ENCODE results near the gene PIP5K1C. TPM values are rescaled to one million over a fixed set of nuclear protein-coding genes. Genes with fewer than 3 reads are reported as not detected.
A peak's percentile ranks its signal among the peaks of the same experiment; 100 is the strongest.

Gene PIP5K1C
- total RNA-seq, 4 donors from 2014 or later, result 73.2 to 180 (median 99.9) TPM

GRCh38 chr19:3683405-3684053, 16.7 kb downstream of the PIP5K1C start:
- intact Hi-C loops (cut with DNase I), result no loop called here
- TF ChIP-seq EP300 (IDR thresholded peaks at IDR 0.05) (no peak), CTCF (IDR thresholded peaks at IDR 0.05) (no peak), POLR2A (IDR thresholded peaks at IDR 0.05; ENCODE audit: low read depth) (no peak), POLR2AphosphoS5 (IDR thresholded peaks at IDR 0.05) (peak; percentile 33 to 67)
- 56% methylated on average over 18 of the region's 26 CpGs for WGBS
- peak overlapping the region; percentile 52 to 75 (median 68) for H3K27ac ChIP-seq (replicated peaks in 1 of 4)
- peaks cover 6 to 19% (median 18%) of the 10 kb centered on the region in 4 donors for H3K36me3 ChIP-seq
- no peak overlapping the region for H3K4me3 ChIP-seq
- H3K9me3 ChIP-seq, result peaks cover 0 to 5% (median 0%) of the 10 kb centered on the region in 4 donors
- DNase-seq (ENCODE audit: extremely low spot score), result no peak
- no peaks in the 10 kb centered on the region for H3K27me3 ChIP-seq
- peaks cover 29 to 77% (median 69%) of the 10 kb centered on the region in 4 donors for H3K4me1 ChIP-seq

DNA sequence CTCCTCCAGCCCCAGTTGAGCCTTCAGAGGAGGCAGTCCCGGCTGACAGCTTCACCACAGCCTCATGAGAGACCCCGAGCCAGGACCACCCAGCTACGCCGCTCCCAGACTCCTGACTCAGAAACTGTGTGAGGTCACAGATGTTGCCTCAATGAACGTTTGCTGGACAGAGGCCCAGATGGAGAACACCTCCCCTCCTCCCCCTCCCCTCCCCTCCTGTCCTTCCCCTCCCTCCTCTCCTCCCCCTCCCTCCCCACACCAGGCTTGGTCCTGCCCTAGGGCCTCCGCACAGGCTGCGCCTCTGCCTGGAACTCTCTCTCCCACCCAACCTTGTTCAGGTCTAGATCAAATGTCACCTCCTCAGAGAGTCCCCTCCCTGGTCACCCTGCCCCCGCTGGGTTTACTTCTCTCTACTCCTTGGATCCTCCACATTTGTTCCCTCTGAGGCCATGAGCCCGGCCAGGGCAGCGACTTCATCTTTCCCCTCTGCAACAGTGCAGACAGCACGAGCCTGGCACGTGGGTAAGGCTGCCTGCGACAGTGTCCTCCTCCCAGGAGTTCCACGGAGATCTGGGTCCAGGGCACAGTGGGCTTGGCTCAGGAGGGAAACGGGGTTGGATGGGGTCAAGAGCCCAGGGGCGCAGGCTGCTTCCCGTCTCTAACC, 17.4 kb downstream of the PIP5K1C start:
- WGBS, result 42% methylated on average over 10 of the region's 17 CpGs

GRCh38 chr19:3682286-3682685, 18.0 kb downstream of the PIP5K1C start:
- H3K4me3 ChIP-seq, result no peak overlapping the region
- no peaks in the 10 kb centered on the region for H3K27me3 ChIP-seq
- 96% methylated on average over 10 of the region's 10 CpGs for WGBS
- peak overlapping the region in 3 of 4 donors; percentile 67 to 75 (median 68) for H3K27ac ChIP-seq (replicated peaks in 1 of 4)
- intact Hi-C loops (cut with DNase I), result no loop called here
- TF ChIP-seq POLR2AphosphoS5 (IDR thresholded peaks at IDR 0.05) (no peak), POLR2A (IDR thresholded peaks at IDR 0.05; ENCODE audit: low read depth) (no peak), CTCF (IDR thresholded peaks at IDR 0.05) (no peak), EP300 (IDR thresholded peaks at IDR 0.05) (no peak)
- DNase-seq (ENCODE audit: extremely low spot score), result no peak
- peaks cover 19 to 65% (median 58%) of the 10 kb centered on the region in 4 donors for H3K4me1 ChIP-seq
- H3K9me3 ChIP-seq, result peaks cover 0 to 5% (median 0%) of the 10 kb centered on the region in 4 donors
- peaks cover 6 to 19% (median 18%) of the 10 kb centered on the region in 4 donors for H3K36me3 ChIP-seq

More for the DNA sequence above, 17.4 kb downstream of the PIP5K1C start:
- Histone ChIP-seq H3K9me3 (peaks cover 0 to 5% (median 0%) of the 10 kb centered on the region in 4 donors), H3K27ac (replicated peaks in 1 of 4) (peak overlapping the region; percentile 52 to 75 (median 68)), H3K4me3 (no peak overlapping the region), H3K27me3 (no peaks in the 10 kb centered on the region), H3K36me3 (peaks cover 6 to 19% (median 18%) of the 10 kb centered on the region in 4 donors), H3K4me1 (peaks cover 24 to 71% (median 63%) of the 10 kb centered on the region in 4 donors)
- no peak for DNase-seq (ENCODE audit: extremely low spot score)
- intact Hi-C loops (cut with DNase I), result no loop called here
- TF ChIP-seq POLR2AphosphoS5 (IDR thresholded peaks at IDR 0.05) (no peak), CTCF (IDR thresholded peaks at IDR 0.05) (no peak), EP300 (IDR thresholded peaks at IDR 0.05) (no peak), POLR2A (IDR thresholded peaks at IDR 0.05; ENCODE audit: low read depth) (no peak)

GRCh38 chr19:3680939-3681338, 19.3 kb downstream of the PIP5K1C start:
- no peak overlapping the region for H3K4me3 ChIP-seq
- peaks cover 19 to 60% (median 54%) of the 10 kb centered on the region in 4 donors for H3K4me1 ChIP-seq
- no peak for TF ChIP-seq EP300 (IDR thresholded peaks at IDR 0.05)
- TF ChIP-seq POLR2A (IDR thresholded peaks at IDR 0.05; ENCODE audit: low read depth), result no peak
- TF ChIP-seq CTCF (IDR thresholded peaks at IDR 0.05), result no peak
- TF ChIP-seq POLR2AphosphoS5 (IDR thresholded peaks at IDR 0.05), result no peak
- no peaks in the 10 kb centered on the region for H3K27me3 ChIP-seq
- peak overlapping the region in 2 of 4 donors; percentile 10 to 75 for H3K27ac ChIP-seq (replicated peaks in 1 of 4)
- H3K9me3 ChIP-seq, result peaks cover 0 to 5% (median 0%) of the 10 kb centered on the region in 4 donors
- DNase-seq (ENCODE audit: extremely low spot score), result no peak
- intact Hi-C loops (cut with DNase I), result no loop called here
- peaks cover 6 to 19% (median 18%) of the 10 kb centered on the region in 4 donors for H3K36me3 ChIP-seq
- WGBS, result 92% methylated on average over 11 of the region's 12 CpGs
